ENCODE results near the gene TOP3B. TPM values are rescaled to one million over a fixed set of nuclear protein-coding genes. Genes with fewer than 3 reads are reported as not detected.

Gene TOP3B
- total RNA-seq, 4 donors from 2014 or later, result 16.6 to 27.3 (median 22.8) TPM

- TF ChIP-seq CTCF (IDR thresholded peaks at IDR 0.05; ENCODE audit: low read depth), result no peak
Measured at GRCh38 chr22:21918466-21919185, 64.0 kb downstream of the TOP3B start.

- TF ChIP-seq CTCF (IDR thresholded peaks at IDR 0.05; ENCODE audit: low read depth), result no peak
Measured at GRCh38 chr22:21917959-21918261, 64.7 kb downstream of the TOP3B start.

GRCh38 chr22:21917181-21917958, 65.2 kb downstream of the TOP3B start:
- TF ChIP-seq CTCF (IDR thresholded peaks at IDR 0.05; ENCODE audit: low read depth), result no peak

GRCh38 chr22:21916309-21916918, 66.2 kb downstream of the TOP3B start:
- TF ChIP-seq CTCF (IDR thresholded peaks at IDR 0.05; ENCODE audit: low read depth), result no peak

GRCh38 chr22:21915624-21916308, 66.8 kb downstream of the TOP3B start:
- TF ChIP-seq CTCF (IDR thresholded peaks at IDR 0.05; ENCODE audit: low read depth), result no peak

GRCh38 chr22:21909871-21910270, 72.7 kb downstream of the TOP3B start:
- no peak for TF ChIP-seq CTCF (IDR thresholded peaks at IDR 0.05; ENCODE audit: low read depth)
